ENCODE results near the gene HOMER3. TPM values are rescaled to one million over a fixed set of nuclear protein-coding genes. Genes with fewer than 3 reads are reported as not detected.
A peak's percentile ranks its signal among the peaks of the same experiment; 100 is the strongest.

Gene HOMER3
- total and polyA plus RNA-seq, 9 donors, result 63.6 to 80.8 (median 74.9) TPM

DNA sequence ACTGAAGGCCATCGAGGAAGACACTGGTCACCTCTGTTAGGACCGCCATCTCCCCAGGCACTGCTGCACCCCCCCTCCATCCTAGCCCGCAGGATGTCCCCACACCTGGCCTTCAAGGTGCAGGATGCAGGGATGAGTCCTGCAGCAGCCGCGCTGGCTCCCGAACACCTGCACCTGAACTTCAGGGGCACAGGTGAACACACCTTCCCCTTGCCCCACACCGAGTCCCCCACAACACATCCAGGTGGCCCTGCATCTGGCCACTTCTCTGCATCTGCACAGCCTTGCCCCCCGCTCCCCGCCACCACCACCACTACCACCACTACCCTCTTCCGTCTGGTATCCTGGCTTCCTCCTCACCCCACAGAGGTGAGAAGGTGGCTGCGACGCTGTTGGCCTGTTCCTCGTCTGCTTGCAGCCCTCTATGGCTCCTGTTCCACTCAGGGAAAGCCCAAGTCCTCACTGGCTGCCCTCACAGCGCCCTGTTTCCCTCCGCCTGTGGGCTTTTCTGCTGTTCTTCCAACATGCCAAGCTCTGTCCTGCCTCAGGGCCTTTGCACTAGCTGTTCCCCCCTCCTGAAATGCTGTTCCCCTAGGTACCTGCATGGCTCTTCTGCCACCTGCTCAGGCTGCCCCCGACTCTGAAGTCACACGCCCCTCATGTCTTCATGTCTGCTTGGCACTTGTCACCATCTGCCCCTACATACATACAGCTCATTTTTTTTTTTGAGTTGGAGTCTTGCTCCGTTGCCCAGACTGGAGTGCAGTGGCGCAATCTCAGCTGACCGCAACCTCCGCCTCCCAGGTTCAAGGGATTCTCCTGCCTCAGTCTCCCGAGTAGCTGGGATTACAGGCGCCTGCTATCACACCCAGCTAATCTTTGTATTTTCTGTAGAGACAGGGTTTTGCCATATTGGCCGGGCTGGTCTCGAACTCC, 43.7 kb downstream of the HOMER3 start:
- Histone ChIP-seq H3K27me3 (ENCODE audit: control insufficient read depth, insufficient read depth, low read length) (peaks cover 5% of the 10 kb centered on the region), H3K4me3 (ENCODE audit: low read length) (no peak overlapping the region), H3K27ac (ENCODE audit: low read length) (no peak overlapping the region), H3K36me3 (ENCODE audit: control insufficient read depth, insufficient read depth, low read length) (peaks cover 35% of the 10 kb centered on the region), H3K9me3 (replicated peaks; ENCODE audit: control insufficient read depth, low read depth, low read length) (no peaks in the 10 kb centered on the region), H3K4me1 (ENCODE audit: control insufficient read depth, insufficient read depth, low read length) (peaks cover 43% of the 10 kb centered on the region)
- DNase-seq, result no peak
- 83% methylated on average over 18 of the region's 25 CpGs for WGBS (ENCODE audit: insufficient coverage)

DNA sequence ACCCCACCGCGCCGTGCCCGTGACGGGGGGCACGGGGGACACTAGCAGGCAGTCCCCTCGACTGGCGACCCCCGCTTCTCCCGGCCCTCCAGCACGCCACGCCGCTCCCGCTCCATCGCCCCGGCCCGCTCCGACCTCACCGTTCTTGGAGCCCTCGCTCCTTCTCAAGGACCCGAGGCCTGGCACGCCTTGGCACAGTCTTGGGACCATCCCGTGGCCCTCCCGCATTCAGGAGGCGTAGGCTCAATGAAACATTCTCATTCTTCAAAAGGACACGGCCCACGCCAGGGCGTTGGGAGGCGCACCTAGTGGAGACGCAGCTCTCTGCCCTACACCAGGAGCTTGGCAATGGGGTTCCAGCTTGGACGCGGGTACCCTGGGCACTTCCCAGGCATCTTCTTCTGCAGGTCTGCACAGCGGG, 44.6 kb downstream of the HOMER3 start:
- Histone ChIP-seq H3K9me3 (replicated peaks; ENCODE audit: control insufficient read depth, low read depth, low read length) (no peaks in the 10 kb centered on the region), H3K27ac (ENCODE audit: low read length) (peak overlapping the region; percentile 20), H3K4me3 (ENCODE audit: low read length) (peak overlapping the region; percentile 15), H3K4me1 (ENCODE audit: control insufficient read depth, insufficient read depth, low read length) (peaks cover 43% of the 10 kb centered on the region), H3K36me3 (ENCODE audit: control insufficient read depth, insufficient read depth, low read length) (peaks cover 36% of the 10 kb centered on the region), H3K27me3 (ENCODE audit: control insufficient read depth, insufficient read depth, low read length) (peaks cover 5% of the 10 kb centered on the region)
- DNase-seq, result peak; percentile 43
- WGBS (ENCODE audit: insufficient coverage), result 10% methylated on average over 30 of the region's 33 CpGs

- DNase-seq, result peak; percentile 64
- Histone ChIP-seq H3K36me3 (ENCODE audit: control insufficient read depth, insufficient read depth, low read length) (peaks cover 34% of the 10 kb centered on the region), H3K27ac (ENCODE audit: low read length) (peak within 1 kb of the TSS; percentile 91), H3K4me3 (ENCODE audit: low read length) (peak within 1 kb of the TSS; percentile 69), H3K27me3 (ENCODE audit: control insufficient read depth, insufficient read depth, low read length) (peaks cover 5% of the 10 kb centered on the region), H3K9me3 (replicated peaks; ENCODE audit: control insufficient read depth, low read depth, low read length) (no peaks in the 10 kb centered on the region), H3K4me1 (ENCODE audit: control insufficient read depth, insufficient read depth, low read length) (peaks cover 43% of the 10 kb centered on the region)
- WGBS (ENCODE audit: insufficient coverage), result under 1% methylated on average over 84 of the region's 89 CpGs
Observed at GRCh38 chr19:18895824-18896341, 45.1 kb downstream of the HOMER3 start, which contains the start of gene CERS1. TSS of gene CERS1 (minus strand) at chr19:18896158. CDS start at chr19:18896072, 86 bp downstream.

- peaks cover 43% of the 10 kb centered on the region for H3K4me1 ChIP-seq (ENCODE audit: control insufficient read depth, insufficient read depth, low read length)
- peaks cover 33% of the 10 kb centered on the region for H3K36me3 ChIP-seq (ENCODE audit: control insufficient read depth, insufficient read depth, low read length)
- peak overlapping the region; percentile 91 for H3K27ac ChIP-seq (ENCODE audit: low read length)
- peaks cover 5% of the 10 kb centered on the region for H3K27me3 ChIP-seq (ENCODE audit: control insufficient read depth, insufficient read depth, low read length)
- no peaks in the 10 kb centered on the region for H3K9me3 ChIP-seq (replicated peaks; ENCODE audit: control insufficient read depth, low read depth, low read length)
- DNase-seq, result peak; percentile 70
- H3K4me3 ChIP-seq (ENCODE audit: low read length), result peak overlapping the region; percentile 69
- under 1% methylated on average over 72 of the region's 72 CpGs for WGBS (ENCODE audit: insufficient coverage)
Observed at GRCh38 chr19:18895038-18895823, 45.8 kb downstream of the HOMER3 start.

DNA sequence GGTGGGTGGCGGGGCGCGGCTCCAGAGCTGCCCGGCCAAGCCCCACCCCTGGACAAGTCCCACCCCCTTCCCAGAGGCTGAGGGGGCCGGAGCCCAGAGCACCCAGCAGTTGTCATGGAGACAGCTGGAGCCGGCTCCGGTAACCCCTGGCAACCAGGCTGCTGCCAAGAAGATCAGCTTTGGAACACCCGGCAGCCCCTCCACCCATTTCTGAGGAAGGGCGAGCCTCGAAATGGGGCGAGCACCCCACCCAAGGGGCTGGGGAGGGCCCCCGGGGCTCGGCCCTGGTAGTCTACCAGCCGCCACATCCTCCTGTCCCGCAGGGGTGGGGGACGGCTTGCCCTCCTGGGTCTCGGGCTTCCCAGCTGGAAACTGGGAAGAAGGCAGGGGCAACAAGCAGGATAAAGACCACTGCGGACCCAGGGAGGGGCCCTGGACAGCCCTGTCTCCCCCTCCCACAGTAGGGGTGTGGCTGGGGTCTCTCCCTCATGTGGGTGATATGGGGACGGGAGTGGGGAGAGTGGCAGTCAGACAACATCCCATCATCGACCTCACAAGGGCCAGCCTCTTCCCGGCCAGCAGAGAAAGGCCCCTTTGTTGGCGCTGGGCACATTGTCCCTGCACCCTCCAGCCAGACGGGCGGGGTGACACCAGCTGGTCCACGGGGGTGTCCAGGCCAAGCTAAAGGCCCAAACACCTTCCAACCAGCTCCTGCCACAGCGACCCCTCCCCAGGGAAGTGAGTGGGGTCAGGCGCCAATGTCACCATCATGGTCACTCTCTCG, 46.6 kb downstream of the HOMER3 start:
- Histone ChIP-seq H3K4me1 (ENCODE audit: control insufficient read depth, insufficient read depth, low read length) (peaks cover 43% of the 10 kb centered on the region), H3K27ac (ENCODE audit: low read length) (peak overlapping the region; percentile 91)
- 3% methylated on average over 18 of the region's 28 CpGs for WGBS (ENCODE audit: insufficient coverage)

GRCh38 chr19:18893587-18894253, 47.3 kb downstream of the HOMER3 start:
- DNase-seq, result peak; percentile 70
- Histone ChIP-seq H3K4me1 (ENCODE audit: control insufficient read depth, insufficient read depth, low read length) (peaks cover 37% of the 10 kb centered on the region), H3K27me3 (ENCODE audit: control insufficient read depth, insufficient read depth, low read length) (peaks cover 5% of the 10 kb centered on the region), H3K36me3 (ENCODE audit: control insufficient read depth, insufficient read depth, low read length) (peaks cover 27% of the 10 kb centered on the region), H3K9me3 (replicated peaks; ENCODE audit: control insufficient read depth, low read depth, low read length) (no peaks in the 10 kb centered on the region), H3K4me3 (ENCODE audit: low read length) (peak overlapping the region; percentile 69), H3K27ac (ENCODE audit: low read length) (peak overlapping the region; percentile 91)
- WGBS (ENCODE audit: insufficient coverage), result 29% methylated on average over 8 of the region's 18 CpGs

More for the DNA sequence above, 46.6 kb downstream of the HOMER3 start:
- Histone ChIP-seq H3K4me3 (ENCODE audit: low read length) (peak overlapping the region; percentile 69), H3K9me3 (replicated peaks; ENCODE audit: control insufficient read depth, low read depth, low read length) (no peaks in the 10 kb centered on the region), H3K36me3 (ENCODE audit: control insufficient read depth, insufficient read depth, low read length) (peaks cover 33% of the 10 kb centered on the region), H3K27me3 (ENCODE audit: control insufficient read depth, insufficient read depth, low read length) (peaks cover 5% of the 10 kb centered on the region)
- peak; percentile 92 for DNase-seq

GRCh38 chr19:18889949-18890745, 50.9 kb downstream of the HOMER3 start:
- H3K9me3 ChIP-seq (replicated peaks; ENCODE audit: control insufficient read depth, low read depth, low read length), result no peaks in the 10 kb centered on the region
- 85% methylated on average over 6 of the region's 10 CpGs for WGBS (ENCODE audit: insufficient coverage)
- peaks cover 5% of the 10 kb centered on the region for H3K27me3 ChIP-seq (ENCODE audit: control insufficient read depth, insufficient read depth, low read length)
- H3K36me3 ChIP-seq (ENCODE audit: control insufficient read depth, insufficient read depth, low read length), result peaks cover 42% of the 10 kb centered on the region
- DNase-seq, result no peak
- H3K27ac ChIP-seq (ENCODE audit: low read length), result no peak overlapping the region
- peaks cover 21% of the 10 kb centered on the region for H3K4me1 ChIP-seq (ENCODE audit: control insufficient read depth, insufficient read depth, low read length)
- no peak overlapping the region for H3K4me3 ChIP-seq (ENCODE audit: low read length)

- H3K27me3 ChIP-seq (ENCODE audit: control insufficient read depth, insufficient read depth, low read length), result no peaks in the 10 kb centered on the region
- no peaks in the 10 kb centered on the region for H3K4me1 ChIP-seq (ENCODE audit: control insufficient read depth, insufficient read depth, low read length)
- WGBS (ENCODE audit: insufficient coverage), result no CpG with 5 or more reads among the region's 4 CpGs
- peaks cover 56% of the 10 kb centered on the region for H3K36me3 ChIP-seq (ENCODE audit: control insufficient read depth, insufficient read depth, low read length)
- H3K9me3 ChIP-seq (replicated peaks; ENCODE audit: control insufficient read depth, low read depth, low read length), result no peaks in the 10 kb centered on the region
- DNase-seq, result no peak
- no peak overlapping the region for H3K4me3 ChIP-seq (ENCODE audit: low read length)
- H3K27ac ChIP-seq (ENCODE audit: low read length), result no peak overlapping the region
Observed at GRCh38 chr19:18886972-18887371, 54.0 kb downstream of the HOMER3 start.
